DND-41 (cell line): Measurements from ENCODE around the gene DENND2A.

ENCODE experiments used
- CTCF ChIP-seq: IDR thresholded peaks from 2 replicates; pipeline ENCODE4 v1.5.1; 2012; ENCODE audit warnings: borderline replicate concordance, low read length, moderate library complexity, mild to moderate bottlenecking; ENCODE audit not compliant: poor library complexity, severe bottlenecking; ENCODE audit errors: extremely low read depth
- EZH2 ChIP-seq: IDR thresholded peaks from 3 replicates; pipeline ENCODE4 v1.6.1; 2012; ENCODE audit warnings: borderline replicate concordance, low read depth, mild to moderate bottlenecking, moderate library complexity, low read length, inconsistent platforms; ENCODE audit not compliant: severe bottlenecking

- TF ChIP-seq CTCF (no peak), EZH2 (no peak)
Measured at GRCh38 chr7:140640727-140641523, at the start of gene DENND2A.
